Measurements from ENCODE around the gene KRT71.

The KRT71 gene

DNA sequence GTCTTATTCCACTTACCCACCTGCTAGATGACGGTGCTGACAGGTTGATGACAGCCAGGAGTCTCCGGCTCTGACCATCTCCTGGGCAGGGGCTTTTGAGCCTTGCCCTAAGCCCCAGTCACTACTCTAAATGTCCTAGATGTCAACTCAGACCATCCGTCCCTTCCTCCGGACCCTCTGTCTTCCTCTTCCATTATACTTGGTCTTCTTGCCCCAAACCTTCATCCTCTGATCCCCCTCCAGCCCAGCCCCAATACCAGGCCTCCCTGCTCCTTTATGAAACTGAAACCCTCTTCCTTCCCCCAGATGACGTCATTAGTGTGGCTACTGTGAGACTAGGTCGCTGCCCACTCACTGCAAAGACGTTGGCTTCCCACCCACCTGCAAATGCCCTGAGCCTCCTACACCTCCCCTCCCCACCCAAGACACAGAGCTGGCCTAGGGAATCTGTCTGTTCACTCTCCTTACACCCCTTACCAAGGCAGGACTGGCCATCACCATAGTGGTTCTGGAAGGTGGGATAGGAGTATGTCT, 10.1 kb downstream of the KRT71 start:
- TF ChIP-seq CTCF (IDR thresholded peaks at IDR 0.05) = no peak

- TF ChIP-seq CTCF (IDR thresholded peaks at IDR 0.05) = no peak
Observed at GRCh38 chr12:52542157-52542556, 10.8 kb downstream of the KRT71 start.

GRCh38 chr12:52541709-52542108, 11.2 kb downstream of the KRT71 start:
- no peak for TF ChIP-seq CTCF (IDR thresholded peaks at IDR 0.05)

GRCh38 chr12:52540531-52540930, 12.4 kb downstream of the KRT71 start:
- TF ChIP-seq CTCF (IDR thresholded peaks at IDR 0.05) = no peak

GRCh38 chr12:52539821-52540173, 13.1 kb downstream of the KRT71 start:
- TF ChIP-seq CTCF (IDR thresholded peaks at IDR 0.05) = no peak

DNA sequence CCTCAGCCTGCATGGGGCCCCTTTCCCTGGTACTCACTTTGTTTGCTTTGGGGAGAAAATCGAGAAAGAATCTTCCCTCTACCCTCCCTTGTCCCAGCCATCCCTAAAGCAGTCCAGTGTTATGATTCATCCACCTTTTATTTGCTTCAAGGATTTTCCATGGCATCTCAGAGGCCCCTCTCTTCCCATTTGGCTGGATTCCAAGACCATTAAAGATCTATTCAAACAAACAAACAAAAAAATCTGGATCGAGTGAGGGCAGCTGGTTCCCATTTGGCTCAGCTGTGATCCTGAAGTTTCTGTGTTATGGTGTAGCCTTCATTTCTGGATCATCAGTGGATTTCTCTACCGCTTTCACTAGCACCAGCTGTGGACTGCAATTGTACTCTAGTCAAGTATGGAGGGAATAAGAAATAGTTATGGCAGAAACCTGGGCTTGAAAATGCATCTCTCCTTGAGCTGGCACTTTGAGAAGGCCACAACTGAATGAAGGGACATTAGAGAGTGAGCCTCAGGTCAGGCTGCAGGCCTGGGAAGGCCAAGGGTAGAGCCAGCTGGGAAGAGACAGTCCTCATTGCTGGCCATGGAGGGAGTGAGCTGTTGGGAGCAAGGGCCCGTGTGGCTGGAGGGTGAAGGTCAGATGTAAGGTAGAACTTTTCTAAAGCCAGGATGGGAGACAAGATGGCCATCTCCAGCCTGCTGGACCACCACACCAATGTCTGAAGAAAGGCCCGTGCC, 13.7 kb downstream of the KRT71 start:
- TF ChIP-seq CTCF (IDR thresholded peaks at IDR 0.05) = no peak

GRCh38 chr12:52537101-52537500, 15.8 kb downstream of the KRT71 start:
- no peak for TF ChIP-seq CTCF (IDR thresholded peaks at IDR 0.05)

- no peak for TF ChIP-seq CTCF (IDR thresholded peaks at IDR 0.05)
Observed at GRCh38 chr12:52535574-52535973, 17.4 kb downstream of the KRT71 start.
